Measurements from ENCODE around the gene RERE.
"Not testable (repeated sequence)": the region's sequence is repeated elsewhere in the genome, so short reads cannot be mapped to it uniquely, and the experiment has no call there.

RERE gene

DNA sequence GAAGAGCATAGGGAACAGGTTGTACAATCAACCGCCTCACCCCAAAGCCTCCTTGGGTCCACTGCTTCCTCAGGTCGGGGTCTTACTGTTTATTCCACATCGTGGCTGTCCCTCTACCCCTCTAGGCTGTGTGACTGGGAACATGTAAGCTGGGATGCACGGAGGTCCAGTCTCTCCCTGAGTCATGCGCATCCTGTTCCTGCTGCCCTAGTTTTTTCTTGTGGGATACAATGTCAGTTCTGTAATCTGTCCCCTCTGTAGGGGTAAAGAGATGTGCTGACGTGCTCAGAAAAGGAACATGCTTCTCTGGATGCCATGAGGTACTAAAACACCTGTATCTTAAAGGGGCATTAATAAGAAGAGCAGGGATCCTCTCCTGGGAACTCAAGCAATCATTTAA, 433.4 kb downstream of the RERE start:
- no peak for DNase-seq (ENCODE audit: low read depth, low spot score)

GRCh38 chr1:8382608-8383505, 434.6 kb downstream of the RERE start:
- no peak for DNase-seq (ENCODE audit: low read depth, low spot score)

DNA sequence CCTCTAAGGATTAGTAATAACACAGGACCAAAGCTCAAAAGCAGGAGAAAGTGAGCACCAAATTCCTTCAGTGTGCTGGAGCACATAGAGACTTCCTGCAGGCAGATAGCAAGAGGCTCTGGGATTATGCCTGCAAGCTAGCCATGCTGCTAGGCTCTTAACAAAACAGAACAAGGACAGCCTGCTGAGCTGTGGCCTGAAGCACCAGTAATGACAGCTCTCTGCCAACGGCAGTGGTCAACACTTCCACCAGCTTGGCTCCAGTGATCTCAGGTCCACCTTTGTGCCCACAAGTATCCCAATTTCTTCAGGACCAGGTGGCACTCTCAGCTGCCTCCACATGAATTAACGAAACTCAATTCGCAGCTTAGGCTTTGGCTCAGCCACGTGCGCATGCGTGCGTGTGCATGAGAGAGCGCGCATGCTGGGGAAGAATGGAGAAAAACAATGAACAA, 435.4 kb downstream of the RERE start:
- no peak for DNase-seq (ENCODE audit: low read depth, low spot score)

- DNase-seq (ENCODE audit: low read depth, low spot score): no peak
These were observed 435.8 kb downstream of the RERE start for GRCh38 chr1:8381618-8382017.

GRCh38 chr1:8380310-8380709, 437.1 kb downstream of the RERE start:
- not testable (repeated sequence) for DNase-seq (ENCODE audit: low read depth, low spot score)

- no peak for DNase-seq (ENCODE audit: low read depth, low spot score)
These were observed 437.8 kb downstream of the RERE start for GRCh38 chr1:8379513-8380186.

DNA sequence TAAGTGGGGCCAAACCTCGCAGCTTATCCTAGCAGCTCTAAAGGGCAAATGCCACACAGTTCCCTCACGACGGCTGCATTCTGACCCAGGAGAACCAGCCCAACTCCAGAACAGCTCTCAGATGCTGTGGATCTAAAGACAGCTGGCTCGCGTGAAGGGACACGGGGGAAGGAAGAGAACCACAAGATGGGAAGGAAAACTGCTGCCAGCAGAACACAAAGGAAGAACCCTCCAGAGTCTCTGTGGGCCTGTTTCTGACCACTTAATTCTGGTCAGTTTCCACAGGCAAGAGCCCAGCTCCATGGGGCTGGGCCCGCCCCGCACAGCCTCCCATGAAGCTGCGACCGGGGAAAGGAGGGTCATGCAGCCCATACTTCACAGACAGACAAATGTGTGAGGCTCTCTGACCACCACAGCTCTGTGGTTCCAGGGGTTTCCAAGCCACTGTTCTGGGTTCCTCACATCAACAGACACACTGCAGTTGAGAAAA, 438.4 kb downstream of the RERE start:
- no peak for DNase-seq (ENCODE audit: low read depth, low spot score)

GRCh38 chr1:8378178-8378577, 439.3 kb downstream of the RERE start:
- no peak for DNase-seq (ENCODE audit: low read depth, low spot score)

GRCh38 chr1:8377271-8377981, 440.0 kb downstream of the RERE start:
- no peak for DNase-seq (ENCODE audit: low read depth, low spot score)

DNA sequence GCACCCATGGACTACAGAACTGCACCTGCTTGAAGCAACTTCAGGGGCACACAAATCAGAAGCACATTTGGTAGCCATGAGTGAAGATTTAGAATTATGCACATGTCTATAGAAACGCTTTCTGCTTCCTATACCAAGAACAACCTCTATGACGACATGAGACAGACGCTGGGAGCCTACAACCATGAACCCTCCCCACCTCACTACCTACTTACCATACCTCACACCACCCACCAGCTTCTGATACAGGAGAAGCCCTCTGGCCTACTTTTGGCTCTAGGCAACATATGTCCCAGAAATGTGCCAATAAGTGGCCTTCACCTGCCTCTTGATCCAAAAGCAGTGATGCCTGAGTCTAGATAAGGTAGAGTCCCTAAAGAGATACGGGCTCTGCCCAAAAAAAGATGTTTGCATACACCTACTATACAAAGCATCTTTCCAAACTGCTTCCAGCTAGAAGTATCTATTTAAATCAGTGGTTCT, 441.0 kb downstream of the RERE start:
- DNase-seq (ENCODE audit: low read depth, low spot score): no peak

DNA sequence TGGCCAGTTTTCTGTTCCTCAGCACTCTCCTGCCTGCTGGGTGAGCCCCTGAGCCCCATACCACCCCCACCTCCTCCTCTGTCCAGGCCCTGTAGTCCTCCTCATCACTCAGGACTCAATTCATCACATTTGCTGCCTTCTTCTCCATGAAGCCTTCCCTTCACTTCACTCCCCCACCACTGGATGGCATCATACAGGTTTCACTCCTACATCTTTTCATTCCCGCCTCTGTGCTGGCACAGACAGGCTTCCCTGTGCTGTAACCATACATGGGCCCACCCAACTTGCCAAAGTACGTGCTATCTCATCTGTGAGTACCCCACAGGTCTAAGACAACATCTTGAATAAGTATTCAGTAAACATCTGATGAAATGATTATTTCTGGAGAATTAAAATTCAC, 442.6 kb downstream of the RERE start:
- no peak for DNase-seq (ENCODE audit: low read depth, low spot score)

DNA sequence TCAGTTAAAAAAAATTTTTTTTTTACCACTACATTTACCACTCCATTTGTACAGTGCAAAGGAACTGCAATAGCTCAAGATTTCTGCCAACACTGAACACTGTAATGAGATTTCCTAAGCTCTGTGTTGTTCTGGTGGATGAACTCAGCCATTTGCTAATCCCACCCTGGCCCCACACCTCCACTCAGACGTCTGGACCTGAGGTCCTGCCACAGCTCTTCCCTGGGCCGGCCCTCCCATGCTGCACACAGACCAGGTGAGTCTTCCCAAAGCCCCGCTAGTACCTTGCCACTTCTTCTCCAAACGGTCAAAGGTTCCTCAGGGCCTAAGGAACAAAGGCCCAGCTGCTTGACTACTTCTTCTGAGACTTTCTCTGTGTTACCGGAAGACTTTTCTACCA, 443.1 kb downstream of the RERE start:
- DNase-seq (ENCODE audit: low read depth, low spot score): no peak

GRCh38 chr1:8373581-8374241, 443.7 kb downstream of the RERE start:
- DNase-seq (ENCODE audit: low read depth, low spot score): no peak

DNA sequence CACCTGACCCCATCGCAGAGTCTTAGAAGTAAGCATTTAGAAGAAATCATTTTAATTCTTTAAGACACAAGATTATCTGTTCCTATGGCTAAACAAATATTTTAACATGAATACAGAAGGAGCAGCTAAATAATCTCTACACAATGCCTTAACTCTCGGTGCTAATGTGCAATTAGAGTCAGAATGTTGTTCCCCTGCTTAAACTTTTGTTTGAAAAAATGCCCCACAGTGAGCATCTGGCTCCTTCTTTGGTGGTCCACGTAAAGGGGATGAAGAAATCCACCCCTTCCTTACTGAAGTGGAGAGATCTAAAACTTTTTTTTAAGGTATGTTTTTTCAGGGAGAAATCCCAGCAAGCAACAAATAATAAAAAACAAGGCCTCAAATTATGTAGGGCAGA, 444.3 kb downstream of the RERE start:
- no peak for DNase-seq (ENCODE audit: low read depth, low spot score)

DNA sequence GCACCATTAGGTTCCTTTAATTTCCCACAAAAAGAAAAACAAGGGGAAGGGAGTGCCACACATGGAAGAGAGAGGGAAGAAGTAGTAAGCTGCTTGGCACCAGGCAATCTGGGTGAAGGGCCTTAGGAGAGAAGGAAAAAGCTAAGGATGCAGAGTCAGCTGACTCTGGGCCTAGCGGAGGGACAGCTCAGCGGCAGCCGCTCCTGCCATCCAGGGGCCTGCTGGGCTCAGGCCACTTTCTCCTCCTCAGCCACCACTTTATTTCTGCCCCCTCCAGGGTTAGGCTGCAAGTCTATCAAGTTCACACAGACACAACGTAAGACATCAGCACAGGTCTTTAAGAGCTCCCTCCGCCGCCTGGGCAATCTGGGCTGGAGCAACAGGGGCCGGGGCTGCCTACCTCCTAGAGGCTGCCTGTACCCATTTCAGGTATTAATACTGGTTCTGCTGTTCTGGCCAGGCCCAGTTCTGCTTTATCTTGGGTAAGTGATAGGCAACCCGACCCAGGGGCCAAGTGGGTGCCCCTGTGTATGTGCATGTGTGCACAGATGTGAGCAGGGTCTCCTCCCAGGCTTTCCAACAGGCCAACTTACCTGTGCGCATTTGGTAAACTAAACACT, 446.0 kb downstream of the RERE start:
- no peak for DNase-seq (ENCODE audit: low read depth, low spot score)

DNA sequence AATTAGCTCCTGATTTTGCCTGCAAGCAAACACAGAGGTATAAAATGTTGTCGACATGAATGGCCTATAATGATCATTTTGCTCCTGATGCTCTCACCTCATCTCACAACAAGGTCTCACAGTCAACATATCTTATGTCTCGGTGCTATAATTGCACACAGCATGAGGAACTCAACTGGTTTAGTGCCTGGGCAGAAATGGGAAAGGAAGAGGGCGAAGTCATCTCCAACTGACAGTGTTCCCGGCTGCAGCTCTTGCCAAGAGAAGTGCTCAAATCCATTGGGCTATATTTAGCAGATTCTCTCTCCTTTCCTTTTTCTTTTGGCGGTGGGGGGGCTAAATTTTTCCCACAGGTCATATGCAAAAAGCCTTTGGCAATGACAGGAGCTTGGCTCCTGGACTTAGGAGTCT, 446.5 kb downstream of the RERE start:
- no peak for DNase-seq (ENCODE audit: low read depth, low spot score)

- no peak for DNase-seq (ENCODE audit: low read depth, low spot score)
These were observed 447.2 kb downstream of the RERE start for GRCh38 chr1:8370046-8370881.

DNA sequence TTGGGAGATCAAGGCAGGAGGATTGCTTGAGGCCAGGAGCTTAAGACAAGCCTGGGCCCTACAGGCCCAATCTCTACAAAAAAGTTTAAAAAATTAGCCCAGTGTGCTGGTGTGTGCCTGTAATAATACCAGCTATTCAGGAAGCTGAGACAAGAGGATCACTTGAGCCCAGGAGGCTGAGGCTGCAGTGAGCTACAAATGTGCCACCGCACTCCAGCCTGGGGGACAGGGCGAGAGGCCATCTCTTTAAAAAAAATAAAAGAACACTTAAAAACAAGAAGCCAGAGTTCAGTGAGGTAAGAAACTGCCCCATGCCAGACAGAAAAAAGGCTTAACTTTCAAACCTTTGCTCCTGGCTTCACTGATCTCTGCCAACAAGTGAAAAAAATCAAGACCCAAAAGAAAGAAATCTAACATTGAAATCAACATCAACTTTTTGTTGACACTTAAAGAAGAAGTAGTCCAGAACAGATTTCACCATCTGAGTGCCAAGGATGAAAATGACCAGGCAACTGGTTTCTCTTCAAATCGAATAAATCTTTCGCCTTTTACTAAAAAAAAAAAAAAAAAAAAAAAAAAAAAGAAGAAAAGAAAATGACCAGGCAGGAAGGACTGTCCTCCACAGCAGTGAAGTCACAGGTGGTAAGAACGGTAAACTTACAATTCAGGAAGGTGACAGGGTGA, 448.3 kb downstream of the RERE start:
- DNase-seq (ENCODE audit: low read depth, low spot score): no peak

- DNase-seq (ENCODE audit: low read depth, low spot score): no peak
These were observed 449.8 kb downstream of the RERE start for GRCh38 chr1:8367571-8368194.

All from activated naive CD8-positive, alpha-beta T cell treated with anti-CD3 and anti-CD28 coated beads, Interleukin-2, amount 50 U/mL, for 16 hours (primary cell).